SIG-M5 (cell line): ENCODE data around the gene TP53BP2.
A peak's percentile ranks its signal among the peaks of the same experiment; 100 is the strongest.
"Not testable (repeated sequence)": the region's sequence is repeated elsewhere in the genome, so short reads cannot be mapped to it uniquely, and the experiment has no call there.

Experiments used
- DNase-seq: peaks from one replicate; lab custom pipeline; 2025; lab: John Stamatoyannopoulos, UW

TP53BP2 gene, protein sequence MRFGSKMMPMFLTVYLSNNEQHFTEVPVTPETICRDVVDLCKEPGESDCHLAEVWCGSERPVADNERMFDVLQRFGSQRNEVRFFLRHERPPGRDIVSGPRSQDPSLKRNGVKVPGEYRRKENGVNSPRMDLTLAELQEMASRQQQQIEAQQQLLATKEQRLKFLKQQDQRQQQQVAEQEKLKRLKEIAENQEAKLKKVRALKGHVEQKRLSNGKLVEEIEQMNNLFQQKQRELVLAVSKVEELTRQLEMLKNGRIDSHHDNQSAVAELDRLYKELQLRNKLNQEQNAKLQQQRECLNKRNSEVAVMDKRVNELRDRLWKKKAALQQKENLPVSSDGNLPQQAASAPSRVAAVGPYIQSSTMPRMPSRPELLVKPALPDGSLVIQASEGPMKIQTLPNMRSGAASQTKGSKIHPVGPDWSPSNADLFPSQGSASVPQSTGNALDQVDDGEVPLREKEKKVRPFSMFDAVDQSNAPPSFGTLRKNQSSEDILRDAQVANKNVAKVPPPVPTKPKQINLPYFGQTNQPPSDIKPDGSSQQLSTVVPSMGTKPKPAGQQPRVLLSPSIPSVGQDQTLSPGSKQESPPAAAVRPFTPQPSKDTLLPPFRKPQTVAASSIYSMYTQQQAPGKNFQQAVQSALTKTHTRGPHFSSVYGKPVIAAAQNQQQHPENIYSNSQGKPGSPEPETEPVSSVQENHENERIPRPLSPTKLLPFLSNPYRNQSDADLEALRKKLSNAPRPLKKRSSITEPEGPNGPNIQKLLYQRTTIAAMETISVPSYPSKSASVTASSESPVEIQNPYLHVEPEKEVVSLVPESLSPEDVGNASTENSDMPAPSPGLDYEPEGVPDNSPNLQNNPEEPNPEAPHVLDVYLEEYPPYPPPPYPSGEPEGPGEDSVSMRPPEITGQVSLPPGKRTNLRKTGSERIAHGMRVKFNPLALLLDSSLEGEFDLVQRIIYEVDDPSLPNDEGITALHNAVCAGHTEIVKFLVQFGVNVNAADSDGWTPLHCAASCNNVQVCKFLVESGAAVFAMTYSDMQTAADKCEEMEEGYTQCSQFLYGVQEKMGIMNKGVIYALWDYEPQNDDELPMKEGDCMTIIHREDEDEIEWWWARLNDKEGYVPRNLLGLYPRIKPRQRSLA

GRCh38 chr1:223845810-223846682, at the start of gene TP53BP2:
TSS of gene TP53BP2 (minus strand) at chr1:223845947. CDS start at chr1:223845680, 267 bp downstream.
- peak; percentile 74 for DNase-seq

GRCh38 chr1:223890494-223890893, 44.7 kb upstream of the TP53BP2 start:
- DNase-seq: not testable (repeated sequence)

GRCh38 chr1:223889319-223889718, 43.6 kb upstream of the TP53BP2 start:
- not testable (repeated sequence) for DNase-seq

- no peak for DNase-seq
Observed at GRCh38 chr1:223887747-223888418, 42.1 kb upstream of the TP53BP2 start.

DNA sequence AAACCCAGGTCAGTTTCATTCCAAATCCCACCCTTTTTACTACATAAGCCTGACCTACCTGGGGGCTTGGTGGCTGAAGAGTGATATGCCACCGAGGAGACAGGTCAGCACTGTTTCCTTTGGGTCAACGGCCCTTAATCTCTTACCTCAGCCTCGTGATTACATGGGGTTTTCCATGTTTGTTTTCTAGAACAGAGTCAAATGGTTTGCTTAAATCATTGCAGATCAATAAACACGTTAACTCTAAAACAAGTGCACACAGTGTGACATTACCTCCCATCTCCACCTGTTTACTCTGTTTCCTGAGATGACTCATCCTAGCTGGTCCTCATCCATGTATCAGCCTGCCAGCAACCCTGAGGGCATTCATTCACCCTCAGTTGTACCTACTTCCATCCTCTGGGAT, 40.8 kb upstream of the TP53BP2 start:
- DNase-seq: no peak

DNA sequence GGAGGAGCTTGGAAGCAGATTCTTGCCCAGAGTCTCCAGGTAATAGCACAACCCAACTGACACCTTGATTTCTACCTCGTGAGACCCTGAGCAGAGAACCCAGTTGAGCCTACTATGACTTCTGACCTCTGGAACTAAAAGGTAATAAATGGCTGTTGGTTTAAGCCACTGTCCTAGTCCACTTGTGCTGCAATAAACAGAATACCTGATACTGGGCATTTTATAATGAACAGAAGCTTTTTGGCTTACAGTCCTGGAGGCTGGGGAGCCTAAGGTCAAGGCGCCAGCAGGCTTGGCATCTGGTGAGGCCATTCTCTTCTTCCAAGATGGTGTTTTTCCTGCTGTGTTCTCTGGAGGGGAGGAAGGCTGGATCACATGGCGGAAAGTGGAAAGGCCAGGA, 39.9 kb upstream of the TP53BP2 start:
- no peak for DNase-seq

DNA sequence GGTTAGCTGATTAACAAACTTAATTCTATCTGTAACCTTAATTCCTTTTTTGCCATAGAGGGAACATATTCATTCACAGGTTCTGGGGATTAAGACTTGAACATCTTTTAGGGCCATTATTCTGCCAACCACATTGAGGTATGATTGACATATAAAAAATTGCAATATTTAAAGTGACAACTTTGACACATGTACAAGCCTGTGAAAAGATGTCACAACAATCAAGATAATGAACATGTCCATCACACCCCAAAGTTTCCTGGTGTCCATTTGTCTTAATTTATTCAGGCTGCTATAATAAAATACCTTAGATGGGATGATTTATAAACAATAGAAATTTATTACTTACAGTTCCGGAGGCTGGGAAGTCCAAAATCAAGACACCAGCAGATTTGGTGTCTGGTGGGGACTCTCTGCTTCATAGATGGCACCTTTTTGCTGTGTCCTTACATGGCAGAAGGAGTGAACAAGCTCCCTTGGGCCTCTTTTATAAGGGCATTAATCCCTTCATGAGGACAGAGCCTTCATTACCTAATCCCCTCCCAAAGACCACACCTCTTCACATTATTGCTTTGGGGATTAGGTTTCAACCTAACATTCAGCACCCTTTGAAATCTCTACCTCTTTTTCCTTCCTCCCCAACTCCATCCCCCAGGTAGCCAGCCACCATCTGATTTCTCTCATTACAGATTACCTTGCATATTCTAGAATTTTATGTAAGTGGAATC, 33.0 kb upstream of the TP53BP2 start:
- DNase-seq: no peak

DNA sequence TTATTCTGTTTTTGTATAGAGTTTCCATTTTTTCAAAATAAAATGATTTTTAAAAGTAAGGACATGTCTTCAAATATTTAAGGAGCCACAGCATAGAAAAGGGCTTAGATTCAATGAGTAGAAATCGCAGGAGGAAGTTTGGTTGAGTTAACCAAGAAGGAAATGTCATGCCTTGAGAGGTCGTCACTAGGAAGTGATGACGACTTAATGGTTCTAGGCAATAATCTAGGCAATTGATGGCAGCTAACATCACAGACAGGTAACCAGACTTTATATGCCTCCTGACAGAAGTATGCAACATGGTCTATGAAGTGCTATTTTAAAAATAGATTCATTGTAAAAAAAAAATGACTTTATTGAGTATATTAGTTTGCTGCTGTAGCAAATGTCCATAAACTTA, 32.1 kb upstream of the TP53BP2 start:
- no peak for DNase-seq

DNA sequence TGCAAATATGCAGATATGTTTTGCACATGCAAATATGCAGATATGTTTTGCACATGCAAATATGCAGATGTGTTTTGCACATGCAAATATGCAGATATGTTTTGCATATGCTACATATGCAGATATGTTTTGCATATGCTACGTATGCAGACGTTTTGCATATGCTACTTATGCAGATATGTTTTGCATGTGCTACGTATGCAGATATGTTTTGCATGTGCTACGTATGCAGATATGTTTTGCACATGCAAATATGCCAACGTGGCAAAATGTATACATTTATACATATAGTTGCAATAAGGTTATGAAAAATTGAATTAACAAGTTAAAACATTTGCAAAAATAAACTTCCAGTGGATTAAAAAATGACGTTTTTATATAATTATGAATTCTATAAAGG, 30.8 kb upstream of the TP53BP2 start:
- no peak for DNase-seq

- DNase-seq: no peak
Observed at GRCh38 chr1:223873044-223873443, 27.3 kb upstream of the TP53BP2 start.

DNA sequence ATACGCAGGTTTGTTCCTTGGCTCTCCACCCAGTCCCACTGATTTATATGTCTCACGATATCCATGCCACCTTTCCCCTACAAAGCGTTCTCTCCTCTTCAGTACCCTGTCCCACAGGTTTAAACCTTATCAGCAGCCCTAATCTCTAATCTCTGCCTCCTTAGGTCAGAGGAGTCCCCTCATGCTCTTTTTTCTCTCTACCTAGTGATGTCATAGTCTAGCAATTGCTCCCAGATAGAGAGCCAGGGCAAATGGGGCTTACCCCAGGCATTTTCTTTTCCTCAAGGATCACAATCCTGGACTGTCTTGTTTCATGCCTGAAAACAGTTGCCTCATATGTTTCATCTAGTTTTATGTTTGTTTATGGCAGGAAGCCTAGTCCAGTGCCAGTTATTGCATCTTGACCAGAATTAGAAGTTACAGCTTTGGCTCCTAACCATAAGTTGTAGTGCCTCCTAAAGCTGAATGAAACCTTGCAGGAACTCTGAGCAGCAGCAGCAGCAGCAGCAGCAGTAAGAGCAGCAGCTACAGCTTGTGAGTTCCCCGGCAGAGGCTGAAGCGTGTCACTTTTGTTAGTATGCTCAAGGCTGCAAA, 26.7 kb upstream of the TP53BP2 start:
- DNase-seq: no peak

DNA sequence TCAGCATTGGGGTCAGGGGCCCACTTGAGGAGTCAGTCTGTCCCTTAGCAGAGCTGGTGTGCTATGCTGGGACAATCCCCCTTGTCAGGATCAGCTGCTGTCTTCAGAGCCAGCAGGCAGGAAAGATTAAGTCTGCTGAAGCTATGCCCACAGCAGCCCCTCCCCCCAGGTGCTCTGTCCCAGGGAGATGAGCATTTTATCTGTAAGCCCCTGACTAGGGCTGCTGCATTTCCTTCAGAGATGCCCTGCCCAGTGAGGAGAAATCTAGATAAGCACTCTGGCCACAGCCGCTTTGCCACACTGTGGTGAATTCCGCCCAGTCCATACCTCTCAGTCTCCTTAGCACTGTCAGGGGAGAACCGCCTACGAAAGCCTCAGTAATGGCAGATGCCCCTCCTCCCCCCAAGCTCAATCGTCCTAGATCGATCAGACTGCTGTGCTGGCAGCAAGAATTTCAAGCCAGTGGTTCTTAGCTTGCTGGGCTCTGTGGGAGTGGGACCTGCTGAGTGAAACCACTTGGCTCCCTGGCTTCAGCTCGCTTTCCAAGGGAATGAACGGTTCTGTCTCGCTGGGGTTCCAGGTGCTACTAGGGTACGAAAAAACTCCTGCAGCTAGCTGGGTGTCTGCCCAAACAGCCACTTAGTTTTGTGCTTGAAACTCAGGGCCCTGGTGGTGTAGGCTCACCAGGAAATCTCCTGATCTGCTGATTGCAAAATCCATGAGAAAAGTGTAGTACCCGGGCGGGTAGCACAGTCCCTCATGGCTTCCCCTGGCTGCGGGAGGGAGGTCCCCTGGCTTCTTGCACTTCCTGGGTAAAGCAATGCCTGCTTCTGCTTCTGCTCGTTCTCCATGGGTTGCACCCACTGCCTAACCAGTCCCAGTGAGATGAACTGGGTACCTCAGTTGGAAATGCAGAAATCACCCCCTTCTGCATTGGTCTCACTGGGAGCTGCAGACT, 25.1 kb upstream of the TP53BP2 start:
- DNase-seq: peak; percentile 68

DNA sequence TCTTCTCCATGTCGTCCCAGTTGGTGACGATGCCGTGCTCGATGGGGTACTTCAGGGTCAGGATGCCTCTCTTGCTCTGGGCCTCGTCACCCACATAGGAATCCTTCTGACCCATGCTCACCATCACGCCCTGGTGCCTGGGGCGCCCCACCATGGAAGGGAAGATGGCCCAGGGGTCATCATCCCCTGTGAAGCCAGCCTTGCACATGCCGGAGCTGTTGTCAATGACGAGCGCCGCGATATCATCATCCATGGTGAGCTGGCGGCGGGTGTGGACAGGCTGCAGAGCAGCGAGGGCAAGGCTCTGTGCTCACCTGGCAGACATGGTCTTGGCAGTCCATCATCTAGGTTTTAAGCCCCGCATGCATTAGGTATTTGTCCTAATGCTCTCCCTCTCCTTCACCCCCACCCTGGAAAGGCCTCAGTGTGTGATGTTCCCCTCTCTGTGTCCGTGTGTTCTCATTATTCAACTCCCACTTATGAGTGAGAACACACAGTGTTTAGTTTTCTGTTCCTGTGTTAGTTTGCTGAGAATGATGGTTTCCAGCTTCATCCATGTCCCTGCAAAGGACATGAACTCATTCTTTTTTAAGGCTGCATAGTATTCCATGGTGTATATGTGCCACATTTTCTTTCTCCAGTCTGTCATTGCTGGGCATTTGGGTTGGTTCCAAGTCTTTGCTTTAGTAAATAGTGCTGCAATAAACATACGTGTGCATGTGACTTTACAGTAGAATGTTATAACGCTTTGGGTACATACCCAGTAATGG, 19.0 kb upstream of the TP53BP2 start:
- not testable (repeated sequence) for DNase-seq

- DNase-seq: no peak
Observed at GRCh38 chr1:223864084-223864483, 18.3 kb upstream of the TP53BP2 start.

- DNase-seq: no peak
Observed at GRCh38 chr1:223861904-223862303, 16.2 kb upstream of the TP53BP2 start.

- DNase-seq: no peak
Observed at GRCh38 chr1:223860051-223860622, 14.4 kb upstream of the TP53BP2 start.

GRCh38 chr1:223859058-223859457, 13.3 kb upstream of the TP53BP2 start:
- no peak for DNase-seq
